ENCODE results near the gene ZNF521. TPM values are rescaled to one million over a fixed set of nuclear protein-coding genes. Genes with fewer than 3 reads are reported as not detected.

ZNF521 gene
- total RNA-seq, 2 donors from 2014 or later: 29.4 to 34.4 TPM

DNA sequence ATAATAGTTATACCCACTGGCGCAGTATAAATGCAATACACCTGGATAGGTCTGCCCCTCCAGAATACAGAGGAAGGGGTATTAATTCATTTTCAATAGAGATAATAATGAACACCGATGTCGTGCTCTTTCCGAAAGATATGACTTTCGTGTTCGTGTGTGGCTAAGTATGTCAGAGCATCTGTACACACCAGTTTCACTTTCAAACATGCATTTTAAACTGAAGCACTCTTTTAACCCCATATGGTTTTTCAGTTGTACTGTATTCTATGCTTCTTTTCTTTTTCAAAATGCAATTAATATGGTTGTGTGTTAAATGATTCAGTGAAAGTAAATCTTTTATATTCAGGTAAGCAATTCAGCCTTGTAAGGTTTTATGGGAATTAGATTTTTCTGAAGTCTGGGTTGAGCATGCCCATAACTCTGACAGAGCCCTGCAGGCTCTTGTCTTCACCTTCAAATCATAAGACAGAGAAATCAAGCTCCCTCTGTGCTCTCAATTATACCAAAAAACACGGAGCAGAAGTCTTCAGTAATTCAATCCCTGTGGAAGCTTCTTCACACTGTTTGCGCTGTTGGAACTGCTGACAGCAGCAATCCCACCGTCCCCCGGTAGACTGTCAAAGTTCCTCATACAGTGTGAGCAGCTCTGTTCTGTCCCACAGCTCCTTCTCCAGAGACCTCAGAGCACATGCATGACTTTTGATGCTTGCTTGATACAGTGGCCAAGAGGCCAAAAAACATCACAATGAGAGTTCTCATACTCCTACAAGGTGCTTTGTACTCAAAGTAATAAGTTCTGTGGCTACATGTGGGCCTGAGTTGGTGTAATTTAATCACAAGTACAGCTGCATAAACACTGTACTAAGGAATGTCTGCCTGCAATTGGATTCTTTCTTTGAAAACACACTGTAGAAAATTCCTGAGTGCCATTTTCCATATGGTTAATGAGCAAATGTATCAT lies 186.8 kb downstream of the ZNF521 start:
- ATAC-seq: peak; percentile 76 to 85
- intact Hi-C loops (cut with DNase I): no loop called here
- no peak for DNase-seq

DNA sequence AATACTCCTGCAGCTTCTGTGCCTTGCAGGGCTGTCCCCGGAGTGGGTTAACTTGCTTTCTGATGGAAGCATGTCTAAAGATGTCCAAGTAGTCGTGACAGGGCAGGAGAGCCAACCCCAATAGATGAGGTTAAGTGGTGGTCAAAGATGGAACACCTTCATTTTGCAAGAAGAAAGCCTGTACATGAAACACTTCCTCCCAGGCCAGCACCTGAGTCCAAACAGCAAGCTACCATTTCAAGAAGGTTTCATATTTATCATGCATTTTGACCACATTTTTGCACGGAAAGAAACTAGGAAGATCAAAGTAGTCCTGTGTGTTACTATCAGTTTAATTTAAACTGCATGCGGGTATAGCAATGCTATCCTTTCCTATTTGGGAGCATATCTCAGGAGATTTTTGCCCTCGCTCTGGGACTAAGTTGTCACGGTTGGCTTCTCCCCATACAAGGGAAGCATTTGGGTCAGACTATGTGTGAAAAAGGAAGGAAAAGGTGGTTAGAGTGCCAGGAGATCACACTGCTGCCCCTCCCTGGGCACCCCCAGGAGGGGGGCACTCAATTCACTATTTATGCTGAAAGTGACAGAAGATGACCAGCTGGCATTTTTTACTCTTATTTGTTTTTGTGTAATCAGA lies 187.6 kb downstream of the ZNF521 start:
- intact Hi-C loops (cut with DNase I): no loop called here
- peak; percentile 10 to 18 for ATAC-seq
- DNase-seq: no peak

DNA sequence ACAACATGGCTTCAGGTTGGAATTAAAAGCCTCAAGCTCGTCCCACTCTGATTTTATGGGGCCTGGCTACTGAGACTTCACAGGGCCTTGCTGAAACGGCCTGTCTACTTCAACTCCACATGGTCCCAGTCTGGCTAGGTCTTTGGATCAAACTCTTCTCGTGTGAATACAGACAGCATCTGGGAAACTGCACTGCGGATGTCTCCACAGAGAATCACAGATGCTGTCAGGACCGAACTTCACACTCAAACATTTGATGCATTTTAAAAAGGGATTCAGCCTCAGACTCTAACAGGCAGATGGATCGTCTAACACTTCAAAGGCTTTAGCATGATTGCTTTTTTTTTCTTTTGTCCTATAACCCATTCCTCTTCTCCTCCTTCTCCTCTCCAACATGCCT lies 198.5 kb downstream of the ZNF521 start:
- ATAC-seq: no peak
- intact Hi-C loops (cut with DNase I): no loop called here
- DNase-seq: no peak

DNA sequence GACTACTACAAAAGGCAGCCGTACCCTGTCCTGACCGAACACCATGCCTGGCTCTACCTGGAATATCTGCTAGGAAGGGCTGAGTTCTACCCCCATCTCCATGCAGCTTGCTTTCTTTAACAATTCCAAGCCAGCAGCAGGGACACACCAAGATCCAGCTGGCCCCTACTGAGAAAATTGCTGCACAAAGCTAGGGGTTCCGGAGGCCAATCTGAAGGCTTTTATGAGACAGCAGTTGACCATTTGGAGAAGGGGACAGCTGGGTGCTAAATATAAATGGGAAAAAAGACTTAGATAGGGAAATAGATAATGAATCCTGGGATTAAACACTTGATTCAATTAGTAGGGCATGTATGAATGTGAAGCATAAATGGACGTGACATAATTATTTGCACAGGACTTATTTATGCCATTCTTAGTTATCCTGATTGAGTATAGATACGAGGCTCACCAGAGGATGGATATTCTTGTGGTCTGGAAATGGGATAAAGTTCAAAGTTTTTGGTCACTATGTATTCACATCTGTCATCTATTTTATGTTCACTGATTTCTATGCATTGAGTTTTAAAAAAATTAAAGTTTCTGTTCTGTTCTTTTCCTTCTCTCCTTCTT lies 204.0 kb downstream of the ZNF521 start:
- DNase-seq (no peak), ATAC-seq (no peak)
- intact Hi-C loops (cut with DNase I): no loop called here

DNA sequence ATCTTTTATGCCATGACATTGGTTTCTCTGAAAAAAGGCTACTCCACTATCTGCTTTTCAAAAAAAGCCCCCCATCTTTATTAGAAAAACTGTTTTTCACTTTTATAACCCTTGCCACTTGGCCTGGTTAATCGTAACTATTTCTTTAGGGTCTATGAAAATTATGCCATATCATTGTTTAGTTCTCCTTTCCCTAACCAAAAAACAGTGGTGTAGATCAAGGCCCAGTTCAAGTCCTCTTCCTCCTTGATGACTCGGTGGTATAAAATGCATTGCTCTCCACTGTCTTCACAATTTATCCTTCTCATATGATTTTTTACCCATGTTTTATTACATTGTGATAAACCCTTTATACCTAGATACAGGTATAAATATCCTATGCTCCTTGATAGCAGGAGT lies 205.5 kb downstream of the ZNF521 start:
- DNase-seq (no peak), ATAC-seq (no peak)
- intact Hi-C loops (cut with DNase I): no loop called here

DNA sequence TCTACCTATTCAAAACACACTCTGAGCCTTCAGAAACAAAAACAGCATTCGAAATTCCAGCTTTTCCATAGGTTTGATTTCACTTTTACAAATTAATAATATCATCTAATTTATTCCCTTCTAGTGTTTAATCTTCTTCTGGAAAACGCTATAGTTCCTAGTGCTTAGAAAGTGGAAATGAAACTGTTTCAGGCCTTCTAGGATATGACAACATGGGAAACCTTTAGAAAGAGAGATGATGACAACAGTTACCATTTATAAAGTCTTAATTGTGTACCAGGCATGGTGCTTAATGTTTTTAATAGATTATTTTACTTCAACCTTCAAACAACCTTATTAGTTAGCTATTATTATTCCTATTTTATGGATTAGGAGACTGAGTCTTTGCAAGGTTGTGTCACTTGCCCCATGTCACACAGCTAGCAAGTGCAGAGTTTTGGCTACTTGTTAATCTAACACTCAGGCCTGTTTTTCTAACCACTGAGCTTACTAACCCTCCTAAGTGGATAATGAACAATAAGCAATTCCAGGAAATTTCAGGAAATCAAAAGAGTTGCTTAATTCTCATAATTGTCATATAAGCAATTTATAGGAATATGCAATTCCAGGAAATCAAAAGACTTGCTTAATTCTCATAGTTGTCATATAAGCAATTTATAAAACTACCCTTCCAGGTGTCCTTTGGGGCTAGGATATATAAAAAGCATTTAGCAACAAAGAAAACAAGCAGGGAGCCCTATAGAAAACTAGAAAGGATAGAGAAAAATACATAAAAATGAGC lies 206.0 kb downstream of the ZNF521 start:
- intact Hi-C loops (cut with DNase I): no loop called here
- no peak for ATAC-seq
- no peak for DNase-seq

DNA sequence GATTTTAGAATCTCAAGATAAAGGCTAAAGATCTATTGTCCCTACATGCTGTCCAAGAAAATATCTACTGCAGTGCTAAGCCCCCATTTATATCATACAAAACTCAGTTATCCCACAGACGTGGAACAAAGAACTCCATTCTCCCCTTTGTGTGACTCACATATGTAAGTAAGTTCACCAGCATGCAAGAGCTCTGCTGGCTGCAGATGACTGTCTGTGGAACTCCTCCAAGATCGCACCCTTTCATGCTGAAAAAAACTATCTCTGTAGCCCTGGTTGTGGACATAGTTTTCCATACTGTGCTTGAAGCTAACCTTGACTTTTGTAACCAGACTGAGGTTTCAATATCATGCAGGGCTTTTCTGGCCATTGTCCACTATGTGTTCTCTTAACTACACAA lies 207.1 kb downstream of the ZNF521 start:
- DNase-seq: peak; percentile 44
- intact Hi-C loops (cut with DNase I): no loop called here
- ATAC-seq: peak; percentile 30 to 89

DNA sequence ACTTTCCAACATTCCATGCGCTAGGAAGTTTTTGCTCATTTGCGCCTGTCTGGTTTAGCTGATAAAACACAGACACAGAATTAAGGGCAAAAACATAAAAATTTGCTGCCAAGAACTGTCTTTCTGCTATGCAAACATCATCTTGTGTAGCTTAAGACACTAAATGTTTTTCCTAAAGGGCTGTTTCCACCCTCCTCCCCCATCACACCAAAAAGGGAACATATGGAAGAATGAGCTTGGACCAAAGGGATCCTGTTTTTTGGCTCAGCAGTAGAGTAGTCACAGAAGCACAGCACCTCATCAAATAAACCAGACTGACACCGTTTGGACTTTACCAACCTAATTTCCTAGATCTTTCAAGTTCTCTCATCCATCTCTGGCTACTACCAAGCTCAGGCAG lies 210.1 kb downstream of the ZNF521 start:
- ATAC-seq (peak in 1 of 2 donors; percentile 34), DNase-seq (no peak)
- intact Hi-C loops (cut with DNase I): no loop called here

DNA sequence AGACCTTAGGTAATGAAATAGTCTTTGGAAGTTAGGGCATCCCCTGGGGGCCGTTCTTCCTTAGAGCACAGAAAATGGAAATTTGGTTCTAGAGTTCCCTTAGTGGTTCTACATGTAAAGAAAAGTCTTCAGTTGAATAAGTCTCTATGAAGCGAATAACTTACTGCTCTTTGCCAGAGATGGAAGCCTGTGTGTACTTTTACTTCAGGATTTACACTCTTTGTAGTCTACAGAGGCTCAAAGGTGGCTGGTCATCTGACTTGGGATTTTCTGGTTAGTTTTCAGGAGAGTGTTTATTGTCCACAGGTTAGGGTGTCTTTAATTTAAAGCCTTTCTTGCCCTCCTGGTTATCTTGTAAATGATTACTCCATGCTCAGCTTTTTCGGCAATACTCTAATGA lies 210.6 kb downstream of the ZNF521 start:
- DNase-seq (no peak), ATAC-seq (no peak)
- intact Hi-C loops (cut with DNase I): no loop called here

DNA sequence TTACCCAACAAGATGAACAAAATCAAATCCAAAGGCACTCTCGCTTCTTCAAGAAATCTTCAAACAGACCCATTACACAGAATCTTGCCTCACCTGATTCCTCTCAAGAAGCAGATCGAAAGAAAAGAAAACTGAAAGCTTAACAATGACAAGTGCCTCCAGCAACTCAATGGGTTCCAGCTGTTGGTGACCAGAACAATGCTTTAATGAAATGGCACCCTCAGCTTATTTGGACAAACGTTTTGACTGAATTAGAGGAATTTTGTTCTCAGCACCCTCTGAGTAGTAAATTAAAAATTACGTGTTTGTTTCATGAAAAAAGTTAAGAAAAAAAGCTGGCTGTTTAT lies 211.0 kb downstream of the ZNF521 start:
- ATAC-seq (no peak), DNase-seq (no peak)
- intact Hi-C loops (cut with DNase I): no loop called here

DNA sequence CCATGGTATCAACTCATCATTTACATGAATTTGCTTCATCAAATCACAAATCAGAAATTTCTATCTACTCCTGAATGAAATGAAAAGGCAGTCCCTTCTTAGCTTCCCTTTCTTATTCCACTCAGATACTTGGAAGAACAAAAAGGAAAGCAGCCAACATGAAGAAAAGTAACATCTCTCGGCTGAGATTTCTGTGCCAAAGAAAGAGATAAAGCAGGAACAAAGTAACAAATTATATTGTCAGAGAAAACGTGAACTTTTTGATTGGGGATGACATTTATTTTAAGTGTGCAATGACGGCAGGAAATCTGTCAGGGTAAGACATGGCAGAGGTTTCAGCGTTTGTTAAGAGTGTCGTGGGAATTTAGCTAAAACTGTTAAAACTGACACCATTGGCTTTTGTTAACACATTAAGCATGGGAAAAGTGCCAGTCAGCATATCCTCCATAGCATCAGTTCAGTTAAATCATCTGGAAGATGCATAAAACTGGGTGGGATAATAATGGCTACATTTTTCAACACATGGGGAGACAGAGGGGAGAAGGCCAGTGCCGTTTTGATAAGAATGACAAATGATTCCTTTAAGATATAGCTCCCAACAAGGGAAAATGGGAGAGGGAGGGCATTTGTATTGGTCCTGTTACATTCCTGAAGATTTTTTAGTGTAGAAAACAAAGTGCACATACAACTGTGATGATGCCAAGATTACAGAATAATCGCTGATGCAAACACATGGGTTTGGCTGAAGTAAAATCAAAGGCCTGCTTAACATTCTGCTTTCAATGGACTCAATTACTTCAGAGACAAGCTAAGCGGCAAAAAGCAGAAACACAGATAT lies 211.6 kb downstream of the ZNF521 start:
- DNase-seq: no peak
- intact Hi-C loops (cut with DNase I): no loop called here
- ATAC-seq: no peak

DNA sequence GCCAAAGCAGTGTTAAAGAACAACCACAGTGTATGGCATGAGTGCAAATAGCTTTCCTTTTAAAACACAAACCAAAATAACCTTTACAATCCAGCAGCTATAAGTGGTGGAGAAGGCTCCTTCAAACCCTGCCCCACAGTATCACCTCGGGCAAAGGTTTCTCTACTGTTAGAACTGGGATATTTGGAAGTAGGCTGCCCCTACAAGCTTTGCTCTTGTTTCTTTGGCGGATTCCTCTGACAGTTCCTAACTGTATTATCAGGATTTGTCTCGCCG lies 214.8 kb downstream of the ZNF521 start:
- ATAC-seq (peak; percentile 35 to 39), DNase-seq (no peak)
- intact Hi-C loops (cut with DNase I): loop anchor here in 1 of 2 donors (10.0 kb wide), 1 partner anchor 98 kb away; no protein-coding TSS in a partner anchor

DNA sequence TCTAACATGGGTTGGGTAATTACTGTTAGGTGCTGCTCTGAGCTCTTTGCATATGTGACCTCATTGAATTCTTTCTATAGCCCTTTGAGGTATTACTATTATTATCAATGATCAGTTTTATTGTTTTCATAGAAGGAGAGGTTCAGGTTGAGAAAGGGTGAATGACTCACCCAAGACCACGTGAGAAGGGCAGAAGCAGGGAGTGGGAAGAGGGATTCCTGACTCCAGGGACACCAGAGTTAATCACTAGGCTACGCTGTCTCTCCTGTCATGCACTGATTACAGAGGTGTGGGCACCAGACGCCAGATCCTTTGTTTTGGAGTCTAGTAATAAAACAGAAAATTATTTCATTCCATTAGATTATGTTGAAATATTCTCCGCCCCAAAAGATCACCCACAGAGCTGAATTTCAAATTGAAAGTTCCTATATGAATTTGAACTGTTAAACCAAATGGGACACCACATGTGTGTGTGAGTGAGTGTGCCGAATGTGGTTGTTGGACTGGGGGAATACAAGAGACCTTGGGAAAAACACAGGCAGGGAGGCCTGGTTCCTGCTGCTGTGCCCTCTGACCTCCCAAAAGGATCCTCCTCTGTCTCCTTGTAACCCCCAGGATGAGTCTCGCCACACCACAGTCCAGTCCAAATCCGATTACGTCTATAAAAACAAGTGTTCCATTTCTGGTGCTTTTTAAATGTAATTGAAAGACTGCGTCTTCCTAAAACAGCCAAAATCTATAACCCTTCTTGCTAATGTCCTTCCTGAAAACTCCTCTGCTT lies 215.4 kb downstream of the ZNF521 start:
- intact Hi-C loops (cut with DNase I): loop anchor here in 1 of 2 donors (10.0 kb wide), 1 partner anchor 98 kb away; no protein-coding TSS in a partner anchor
- peak; percentile 73 to 88 for ATAC-seq
- peak; percentile 36 for DNase-seq

DNA sequence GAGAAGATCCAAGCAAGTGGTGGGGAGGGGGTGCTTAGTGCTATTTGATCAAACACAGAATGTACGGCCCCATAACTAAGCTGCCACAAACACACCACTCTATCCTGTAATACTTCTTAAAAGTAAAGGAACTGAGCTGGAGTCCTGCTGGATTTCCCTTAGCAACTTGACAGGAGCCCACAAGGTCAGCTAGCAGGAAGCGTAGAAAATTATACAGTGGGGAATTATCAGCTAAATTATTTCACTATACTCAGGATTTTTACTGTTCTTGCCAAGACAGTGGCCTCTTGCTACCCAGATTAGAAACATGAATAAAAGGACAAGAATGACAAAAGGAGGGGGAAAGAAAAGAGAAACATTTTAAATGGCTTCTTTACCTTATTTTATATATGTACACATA lies 217.1 kb downstream of the ZNF521 start:
- intact Hi-C loops (cut with DNase I): loop anchor here in 1 of 2 donors (10.0 kb wide), 1 partner anchor 100 kb away; no protein-coding TSS in a partner anchor
- DNase-seq: no peak
- ATAC-seq: no peak

DNA sequence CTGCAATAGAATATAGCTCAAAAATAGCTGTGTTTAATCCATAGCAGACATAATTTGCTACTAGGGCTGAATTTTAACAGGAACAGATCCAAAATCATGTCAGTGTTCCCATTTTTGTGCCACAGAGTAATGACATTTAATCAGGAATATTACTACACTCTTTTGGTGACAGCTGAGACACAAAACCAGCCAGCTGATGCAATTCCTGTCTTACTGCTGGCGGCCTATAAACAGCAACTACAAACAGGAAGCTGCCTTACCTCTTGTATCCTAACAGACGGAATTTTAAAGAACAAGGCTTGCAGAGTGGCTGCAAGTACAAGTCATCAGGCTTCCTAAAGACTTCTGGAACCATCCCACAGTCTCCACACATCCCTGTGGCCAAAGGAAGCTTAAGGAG lies 218.1 kb downstream of the ZNF521 start:
- intact Hi-C loops (cut with DNase I): loop anchor here in 1 of 2 donors (10.0 kb wide), 1 partner anchor 101 kb away; no protein-coding TSS in a partner anchor
- DNase-seq (no peak), ATAC-seq (no peak)

DNA sequence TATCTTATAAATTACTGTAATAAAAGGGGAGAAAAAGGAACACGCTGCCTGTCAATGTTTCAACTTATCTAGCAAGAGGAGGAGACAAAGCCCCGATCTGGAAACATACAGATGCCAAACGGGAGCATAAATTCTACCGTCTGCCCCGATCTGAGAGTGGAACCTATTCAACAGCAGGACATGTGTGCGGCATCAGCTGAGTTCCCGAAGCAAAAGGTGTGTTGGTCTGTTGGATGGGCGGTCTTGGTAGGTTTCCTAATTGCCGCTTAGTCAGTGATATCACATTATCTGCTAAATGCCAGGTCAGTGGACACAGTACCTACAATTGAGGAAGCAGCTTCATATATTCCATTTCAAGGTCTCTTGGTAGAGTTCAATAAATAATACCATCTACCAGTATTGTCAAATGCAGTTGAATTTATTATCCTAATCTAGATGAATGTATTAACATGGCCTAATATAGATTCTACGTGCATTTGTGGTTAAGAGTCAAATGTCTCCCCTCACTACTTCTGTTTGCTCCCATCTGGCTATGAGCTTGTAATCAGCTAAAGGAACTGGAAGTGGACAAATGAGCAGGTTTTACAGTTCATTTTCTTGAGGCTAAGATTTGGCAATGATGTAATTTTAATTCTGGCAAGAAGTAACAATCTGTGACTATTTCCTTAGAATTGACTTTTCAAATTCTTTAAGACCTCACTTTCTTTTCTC lies 219.0 kb downstream of the ZNF521 start:
- DNase-seq (no peak), ATAC-seq (no peak)
- intact Hi-C loops (cut with DNase I): loop anchor here in 1 of 2 donors (10.0 kb wide), 1 partner anchor 102 kb away; no protein-coding TSS in a partner anchor

DNA sequence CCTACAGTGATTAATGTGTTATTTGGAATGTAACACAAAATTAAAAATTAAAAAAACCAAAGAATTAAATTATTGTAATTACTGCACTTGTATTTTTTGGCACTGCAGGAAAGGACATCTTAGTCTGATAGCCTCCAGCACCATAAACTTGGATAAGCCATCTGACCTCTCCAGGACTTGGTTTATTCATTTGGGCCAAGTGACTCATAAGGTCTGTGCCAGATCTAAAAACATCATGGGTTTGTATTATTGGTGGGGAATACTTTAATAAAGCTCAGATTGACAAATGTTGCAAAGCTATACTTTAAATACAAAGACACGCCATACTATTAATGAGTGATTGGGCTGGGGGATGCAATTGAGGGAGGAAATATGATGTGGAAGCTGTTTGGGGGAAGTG lies 225.2 kb downstream of the ZNF521 start:
- intact Hi-C loops (cut with DNase I): no loop called here
- ATAC-seq (no peak), DNase-seq (no peak)
